Cardiac septum (tissue), 1 donor: ENCODE measurements around the gene DRG2. TPM values are rescaled to one million over a fixed set of nuclear protein-coding genes. Genes with fewer than 3 reads are reported as not detected.

ENCODE experiments used
- DNase-seq: peaks from one replicate; pipeline ENCODE4 v3.0.0-alpha.2; 2020; ENCODE audit warnings: low spot score
- intact Hi-C: fragments of 100-400 bp; cut with DNase I; formaldehyde crosslinking; loops from one replicate; pipeline ENCODE4 v1.14.0; 2022
- total RNA-seq: library from RNA; stranded (reverse); fragmentation: NEBNext Ultra II Directional; extraction: Animal tissue kit (Norgen Biotek cat#: 25700); gene quantifications from one replicate; pipeline ENCODE4 v1.2.1, GENCODE V29; 2021
- donor health status: DM: no; HTN: no; CAD: no.

Gene DRG2
- total RNA-seq, 1 donor from 2014 or later, result 17.8 TPM

DNA sequence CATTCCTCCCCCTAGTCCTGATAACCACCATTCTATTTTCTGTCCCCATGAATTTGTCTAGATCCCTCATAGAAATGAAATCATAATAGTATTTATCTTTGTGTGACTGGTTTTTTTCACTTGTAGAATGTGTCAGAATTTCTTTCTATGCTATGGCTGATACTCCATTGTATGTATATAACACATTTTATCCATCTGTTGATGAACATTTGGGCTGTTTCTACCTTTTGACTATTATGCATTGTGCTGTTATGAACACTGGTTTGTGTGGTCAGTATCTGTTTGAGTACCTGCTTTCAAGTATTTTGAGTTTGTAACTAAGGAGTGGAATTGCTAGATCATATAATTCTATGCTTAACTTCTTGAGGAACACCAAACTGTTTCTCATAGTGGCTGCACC lies 16.0 kb upstream of the DRG2 start:
- intact Hi-C loops, result no loop called here
- DNase-seq, result no peak

DNA sequence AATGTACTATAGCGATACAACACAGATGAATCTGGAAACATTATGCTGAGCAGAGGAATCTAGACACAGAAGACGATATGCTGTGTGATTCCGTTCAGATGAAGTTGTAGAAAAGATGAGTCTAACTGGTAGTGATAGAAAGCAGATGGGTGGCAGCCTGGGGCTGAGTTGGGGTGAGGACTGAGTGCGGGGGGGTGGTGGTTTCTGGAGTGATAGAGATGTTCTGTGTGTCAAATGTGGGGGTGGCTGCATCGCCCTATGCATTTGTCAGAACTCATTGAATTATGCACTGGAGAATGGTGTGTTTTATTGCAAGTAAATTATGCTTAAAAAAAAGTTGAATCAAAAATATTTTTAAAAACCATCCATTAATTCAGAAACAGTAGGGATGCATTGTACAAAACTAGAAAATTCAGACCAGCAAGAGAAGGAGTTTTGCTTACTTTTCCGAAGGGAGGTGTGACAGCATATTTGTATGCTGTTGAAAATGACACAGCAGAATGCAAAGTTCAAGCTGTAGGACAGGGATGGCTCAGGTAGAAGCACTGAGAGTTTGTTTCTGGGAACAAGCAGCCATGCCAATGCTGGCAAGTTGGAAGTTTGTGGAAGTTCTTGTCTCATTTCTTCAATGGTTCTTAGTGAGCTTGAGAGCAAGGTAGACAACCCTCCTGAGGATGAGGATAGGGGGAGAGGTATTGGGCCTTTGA lies 13.0 kb upstream of the DRG2 start:
- no peak for DNase-seq

DNA sequence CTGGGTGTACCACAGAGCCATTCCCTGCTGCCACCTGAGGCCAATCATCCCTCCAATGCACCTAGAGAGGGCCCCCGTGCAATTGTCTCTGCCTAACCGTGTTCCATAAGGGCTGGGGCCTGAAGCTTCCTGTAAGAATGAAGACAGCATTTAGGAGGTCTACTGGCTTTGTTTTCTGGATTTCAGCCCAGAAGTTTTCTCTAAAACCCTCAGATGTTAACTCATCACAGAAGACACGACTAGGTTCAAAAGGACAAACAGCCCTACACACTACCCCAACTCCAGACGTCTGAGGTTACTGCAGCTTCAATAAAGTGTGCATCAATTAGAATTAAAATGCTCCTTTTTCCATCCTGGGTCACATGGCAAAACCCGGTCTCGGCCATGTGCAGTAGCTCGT lies 10.8 kb upstream of the DRG2 start:
- DNase-seq, result no peak
- intact Hi-C loops, result no loop called here

More for the DNA sequence above, 13.0 kb upstream of the DRG2 start:
- intact Hi-C loops, result no loop called here

DNA sequence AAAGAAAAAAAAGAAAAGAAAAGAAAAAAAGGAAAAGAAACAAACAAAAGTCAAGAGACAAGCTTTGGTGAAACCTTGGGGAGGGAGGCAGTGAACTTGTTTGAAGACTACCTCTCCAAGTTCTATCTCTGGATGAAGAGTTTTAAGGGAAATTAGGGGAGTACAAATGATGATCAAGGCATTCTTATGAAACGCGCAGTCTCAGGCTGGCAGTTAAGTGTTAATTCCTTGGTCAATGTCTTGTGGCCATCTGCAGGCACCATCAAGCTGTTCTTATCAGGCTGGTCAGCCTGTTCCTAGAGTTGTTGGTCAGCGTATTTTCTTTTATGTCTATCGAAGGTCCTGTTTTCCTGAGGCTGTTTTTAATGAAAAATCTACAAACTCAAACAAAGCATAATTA lies 8.2 kb upstream of the DRG2 start:
- intact Hi-C loops, result no loop called here
- no peak for DNase-seq

DNA sequence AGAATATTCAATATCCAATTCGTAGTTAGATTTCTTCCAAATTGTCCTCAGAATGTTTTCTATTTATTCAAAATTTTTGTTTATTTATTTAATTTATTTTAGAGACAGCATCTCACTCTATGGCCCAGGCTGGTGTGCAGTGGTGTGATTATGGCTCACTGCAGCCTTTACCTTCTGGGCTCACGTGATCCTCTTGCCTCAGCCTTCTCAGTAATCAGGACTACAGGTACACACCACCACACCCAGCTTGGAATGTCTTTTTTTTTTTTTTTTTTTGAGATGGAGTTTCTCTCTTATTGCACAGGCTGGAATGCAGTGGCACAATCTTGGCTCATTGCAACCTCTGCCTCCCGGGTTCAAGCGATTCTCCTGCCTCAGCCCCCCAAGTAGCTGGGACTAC lies 3.5 kb upstream of the DRG2 start:
- intact Hi-C loops, result no loop called here
- no peak for DNase-seq

DNA sequence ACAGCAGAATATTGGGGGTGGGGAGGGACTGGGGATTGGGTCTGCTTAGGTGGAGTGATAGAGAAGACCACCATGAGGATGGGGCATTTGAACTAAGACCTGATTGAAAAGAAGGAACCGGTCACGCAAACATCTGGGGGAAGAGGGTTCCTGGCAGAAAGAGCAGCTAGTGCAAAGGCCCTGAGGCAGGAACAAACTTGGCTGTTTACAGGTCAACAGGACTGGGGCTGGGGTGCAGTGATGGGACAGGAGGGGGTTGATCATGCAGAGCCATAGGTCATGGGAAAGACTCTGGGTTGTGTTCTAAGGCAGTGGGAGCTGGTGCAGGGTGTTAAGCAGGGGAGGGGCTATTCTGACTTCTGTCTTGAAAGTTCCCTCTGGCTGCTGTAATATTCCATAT lies 1.9 kb downstream of the DRG2 start:
- intact Hi-C loops, result no loop called here
- no peak for DNase-seq

DNA sequence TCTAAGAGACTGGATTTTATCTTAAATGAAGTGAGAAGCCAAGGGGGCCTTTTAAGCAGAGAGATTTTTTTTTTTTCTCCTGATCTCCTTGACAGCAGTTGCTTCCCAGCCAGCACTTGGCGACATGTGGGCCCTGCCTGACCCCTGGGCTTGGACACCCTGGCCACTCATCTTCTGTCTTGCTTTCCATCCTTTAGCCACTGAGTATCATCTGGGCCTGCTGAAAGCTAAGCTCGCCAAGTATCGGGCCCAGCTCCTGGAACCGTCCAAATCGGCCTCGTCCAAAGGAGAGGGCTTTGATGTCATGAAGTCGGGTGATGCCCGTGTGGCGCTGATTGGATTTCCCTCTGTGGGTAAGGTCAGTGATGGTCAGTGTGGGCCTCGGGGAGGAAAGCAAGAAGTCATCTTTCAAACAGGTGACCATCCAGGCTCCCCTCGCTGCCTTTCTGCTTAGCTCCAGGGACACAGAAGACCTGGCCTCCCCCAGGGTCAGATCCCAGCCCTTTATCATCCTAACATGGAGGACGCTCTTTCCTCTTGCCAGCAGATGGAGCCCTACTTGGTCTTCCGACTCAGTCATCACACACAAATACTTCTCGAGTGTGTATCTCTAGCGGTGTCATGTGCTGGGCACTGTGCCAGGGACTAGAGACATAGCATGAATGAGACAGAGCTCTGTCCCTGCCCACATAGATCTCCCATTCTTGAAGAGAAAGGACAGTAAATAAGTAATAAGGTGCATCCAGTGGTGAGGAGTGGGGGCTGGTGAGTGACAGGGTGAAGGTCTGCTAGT lies 6.1 kb downstream of the DRG2 start:
- intact Hi-C loops, result no loop called here
- DNase-seq, result no peak

DNA sequence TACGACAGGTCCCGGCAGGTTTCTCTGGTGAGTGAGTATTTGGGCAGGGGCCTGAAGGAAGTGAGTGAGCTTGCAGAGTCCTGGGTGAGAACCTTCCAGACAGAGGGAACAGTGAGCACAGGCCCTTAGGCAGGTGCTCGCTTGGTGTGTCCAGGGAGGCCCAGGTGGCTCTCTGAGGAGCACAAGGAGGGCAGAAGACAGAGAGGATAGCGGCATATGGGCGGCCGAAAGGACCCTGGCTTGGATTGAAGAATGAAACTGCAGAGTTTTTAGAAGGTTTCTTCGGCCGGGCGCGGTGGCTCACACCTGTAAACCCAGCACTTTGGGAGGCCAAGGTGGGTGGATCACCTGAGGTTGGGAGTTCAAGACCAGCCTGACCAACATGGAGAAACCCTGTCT lies 6.7 kb downstream of the DRG2 start:
- intact Hi-C loops, result no loop called here
- DNase-seq, result no peak

DNA sequence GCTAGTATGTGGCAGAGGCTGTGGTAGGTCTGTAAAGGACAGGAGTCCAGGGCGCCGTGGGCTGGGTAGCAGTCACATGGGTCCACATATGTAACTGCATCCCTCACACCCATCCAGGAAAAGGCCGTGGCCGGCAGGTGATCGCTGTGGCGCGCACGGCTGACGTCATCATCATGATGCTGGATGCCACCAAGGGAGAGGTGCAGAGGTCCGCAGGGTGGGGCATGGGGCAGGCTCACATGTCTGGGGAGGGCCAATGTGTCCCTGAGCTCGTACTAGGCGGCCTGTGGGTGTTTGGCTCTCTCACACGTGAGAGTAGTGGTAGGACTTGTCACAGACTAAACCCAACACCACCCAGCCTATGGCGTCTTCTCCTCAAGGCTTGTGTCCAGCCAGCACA lies 11.8 kb downstream of the DRG2 start:
- no peak for DNase-seq
- intact Hi-C loops, result no loop called here

DNA sequence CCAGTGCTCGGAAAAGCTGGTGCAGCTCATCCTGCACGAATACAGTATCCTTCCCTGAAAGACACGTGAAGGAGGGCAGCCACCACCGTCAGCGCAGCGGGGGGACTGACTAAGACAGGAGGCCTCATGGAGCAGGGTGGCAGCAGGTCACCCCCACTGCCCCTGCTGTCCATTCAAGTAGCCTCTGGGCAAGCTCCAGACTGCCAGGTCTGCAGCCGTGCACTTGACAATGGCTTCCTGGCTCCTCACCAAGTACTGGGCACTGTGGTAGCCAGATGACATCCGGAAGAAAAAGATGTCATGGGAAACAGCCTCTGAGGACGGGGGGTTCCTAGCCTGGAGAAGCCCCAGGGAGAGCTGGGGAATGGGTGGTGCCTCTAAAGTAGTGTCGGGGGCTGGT lies 12.9 kb downstream of the DRG2 start:
- DNase-seq, result no peak
- intact Hi-C loops, result no loop called here

DNA sequence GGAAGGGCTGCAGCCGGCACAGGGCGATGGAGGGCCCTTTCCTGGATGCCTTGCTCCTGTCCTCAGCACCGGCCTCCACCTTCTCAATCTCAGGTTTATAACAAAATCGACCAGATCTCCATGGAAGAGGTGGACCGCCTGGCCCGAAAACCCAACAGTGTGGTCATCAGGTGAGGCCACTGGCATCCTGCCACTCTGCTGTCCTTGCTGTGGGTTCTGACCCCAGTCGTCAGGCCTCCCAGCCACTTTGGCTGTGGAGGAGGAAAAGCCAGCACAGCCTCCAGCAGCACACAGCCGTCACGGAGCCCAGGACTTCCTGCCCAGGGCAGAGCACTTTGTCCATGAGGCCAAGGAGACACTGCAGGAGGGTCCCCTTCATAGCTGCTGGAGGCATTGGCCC lies 14.1 kb downstream of the DRG2 start:
- DNase-seq, result no peak
- intact Hi-C loops, result no loop called here

DNA sequence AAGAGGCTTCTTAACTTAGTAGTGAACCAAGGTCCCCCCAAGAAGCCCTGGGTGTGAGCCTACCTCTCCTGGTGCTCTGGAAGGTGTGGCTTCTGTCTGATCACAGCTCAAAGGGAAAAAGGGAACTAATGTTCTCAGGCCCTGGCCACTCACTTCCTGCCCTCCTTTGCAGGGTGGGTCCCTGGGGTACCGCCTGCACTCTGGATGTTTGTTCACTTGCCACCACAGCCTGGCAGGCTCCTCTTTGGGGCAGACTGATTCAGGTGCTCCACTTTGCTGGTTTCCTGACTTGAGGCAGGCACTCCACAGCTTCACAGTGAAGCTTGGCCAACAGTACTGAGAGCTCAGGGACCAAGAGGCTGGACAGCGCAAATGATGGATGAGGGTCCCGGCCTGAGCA lies 14.9 kb downstream of the DRG2 start:
- intact Hi-C loops, result no loop called here

DNA sequence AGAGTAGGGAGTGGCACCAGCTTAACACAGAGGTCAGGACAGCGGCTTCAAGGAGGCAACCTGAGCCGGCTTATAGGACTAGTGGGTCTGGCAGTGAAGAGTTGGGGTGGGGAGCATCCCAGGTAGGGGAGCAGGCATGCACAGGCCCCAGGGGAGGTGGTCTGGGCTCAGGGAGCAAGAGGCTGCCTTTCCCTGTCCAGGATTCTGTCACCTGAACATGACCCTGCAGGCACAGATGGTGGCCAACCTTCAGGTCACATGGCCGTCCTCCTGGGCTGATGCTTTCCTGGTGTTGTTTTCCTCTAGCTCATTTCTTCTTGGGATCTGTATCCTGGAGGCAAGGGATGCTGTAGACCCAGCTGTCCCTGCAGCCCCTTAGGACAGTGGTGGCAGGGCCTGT lies 17.3 kb downstream of the DRG2 start:
- intact Hi-C loops, result no loop called here
- no peak for DNase-seq

More for the DNA sequence above, 14.9 kb downstream of the DRG2 start:
- no peak for DNase-seq

DNA sequence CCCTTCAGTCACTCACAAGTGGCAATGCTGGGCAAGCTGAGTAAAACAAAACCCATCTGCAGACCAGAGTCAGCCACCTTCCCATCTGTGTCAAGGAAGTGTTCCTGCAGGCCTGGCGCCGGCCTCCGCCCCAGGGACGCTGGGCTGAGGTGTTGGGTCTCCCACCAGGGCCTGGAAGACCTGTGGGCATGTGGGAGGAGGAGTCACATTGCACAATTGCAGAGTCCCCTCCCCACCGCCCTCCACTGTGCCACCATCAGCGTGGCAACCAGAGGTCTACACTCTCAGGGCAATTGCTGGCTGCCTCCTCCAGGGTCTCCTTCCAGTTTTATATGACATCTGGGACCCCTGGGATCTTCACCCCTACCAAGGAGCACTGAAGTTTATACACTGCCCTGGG lies 17.8 kb downstream of the DRG2 start:
- no peak for DNase-seq
- intact Hi-C loops, result no loop called here

DNA sequence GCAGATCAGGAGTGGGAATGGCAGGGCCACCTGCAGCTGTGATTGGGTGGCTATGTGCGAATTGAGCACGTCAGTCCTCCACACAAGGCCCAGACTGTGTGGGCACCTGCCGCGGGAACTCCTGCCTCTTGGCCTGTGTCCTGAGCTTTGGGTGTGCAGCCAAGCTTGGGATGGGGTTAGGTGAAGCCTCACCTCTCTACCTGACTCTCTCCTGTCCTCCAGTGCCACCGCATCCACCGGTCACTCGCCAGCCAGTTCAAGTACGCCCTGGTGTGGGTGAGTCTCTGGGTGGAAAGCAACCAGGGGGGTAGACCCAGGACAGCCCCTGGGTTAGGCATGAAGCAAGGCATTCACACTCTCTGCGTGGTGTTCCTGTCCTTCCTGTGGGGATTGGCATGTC lies 18.5 kb downstream of the DRG2 start:
- no peak for DNase-seq
- intact Hi-C loops, result no loop called here

DNA sequence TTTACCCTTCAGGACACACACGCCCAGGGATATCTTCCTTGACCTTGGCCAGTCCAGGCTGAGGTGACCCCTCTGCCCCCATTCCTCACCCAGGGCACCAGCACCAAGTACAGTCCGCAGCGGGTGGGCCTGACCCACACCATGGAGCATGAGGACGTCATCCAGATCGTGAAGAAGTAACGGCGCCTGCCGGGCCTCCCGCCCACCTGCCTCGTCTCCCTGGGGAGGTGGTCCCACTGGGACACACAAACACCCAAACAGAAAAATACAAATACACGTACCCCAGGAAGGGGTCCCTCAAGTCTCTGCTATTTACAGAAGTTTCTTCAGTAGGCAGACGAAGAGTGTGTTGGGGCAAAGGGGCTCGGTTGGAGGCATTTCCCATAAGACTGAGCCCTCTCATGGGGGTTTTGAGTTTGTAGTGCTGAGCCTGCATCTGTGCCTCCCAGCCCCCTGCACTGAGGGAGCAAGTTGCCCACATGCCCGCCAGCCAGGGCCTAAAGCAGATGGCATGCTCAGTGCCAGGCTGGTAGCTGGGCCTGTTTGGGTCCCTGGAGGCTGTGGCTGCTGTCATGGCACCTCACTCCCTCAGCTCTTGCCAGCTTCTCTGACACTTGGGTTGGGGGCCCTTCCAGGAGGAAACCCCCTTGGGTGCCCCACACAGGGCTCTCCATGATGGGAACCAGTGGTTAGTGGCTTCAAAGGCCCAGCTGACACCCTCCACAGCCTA lies 19.5 kb downstream of the DRG2 start:
- DNase-seq, result no peak
- intact Hi-C loops, result no loop called here

DNA sequence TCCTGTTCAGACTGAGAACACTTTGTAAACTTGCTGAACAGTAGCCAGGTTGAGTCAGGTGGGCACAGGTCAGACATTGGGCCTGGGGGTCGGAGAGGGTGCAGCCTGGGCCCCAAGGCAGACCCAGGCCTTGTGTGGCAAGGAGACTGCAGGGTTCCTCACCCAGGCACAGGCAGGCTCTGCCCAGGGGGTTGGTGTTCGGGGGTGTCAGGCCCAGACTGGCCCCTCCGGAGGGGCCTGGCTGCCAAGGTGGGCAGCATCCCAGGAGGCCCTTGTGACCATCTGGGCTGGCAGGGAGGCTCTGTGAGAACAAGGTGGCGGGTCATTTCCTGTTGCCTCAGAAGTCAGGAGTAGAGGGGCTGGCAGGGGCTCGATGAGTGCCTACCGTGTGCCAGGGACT lies 20.2 kb downstream of the DRG2 start:
- no peak for DNase-seq

DNA sequence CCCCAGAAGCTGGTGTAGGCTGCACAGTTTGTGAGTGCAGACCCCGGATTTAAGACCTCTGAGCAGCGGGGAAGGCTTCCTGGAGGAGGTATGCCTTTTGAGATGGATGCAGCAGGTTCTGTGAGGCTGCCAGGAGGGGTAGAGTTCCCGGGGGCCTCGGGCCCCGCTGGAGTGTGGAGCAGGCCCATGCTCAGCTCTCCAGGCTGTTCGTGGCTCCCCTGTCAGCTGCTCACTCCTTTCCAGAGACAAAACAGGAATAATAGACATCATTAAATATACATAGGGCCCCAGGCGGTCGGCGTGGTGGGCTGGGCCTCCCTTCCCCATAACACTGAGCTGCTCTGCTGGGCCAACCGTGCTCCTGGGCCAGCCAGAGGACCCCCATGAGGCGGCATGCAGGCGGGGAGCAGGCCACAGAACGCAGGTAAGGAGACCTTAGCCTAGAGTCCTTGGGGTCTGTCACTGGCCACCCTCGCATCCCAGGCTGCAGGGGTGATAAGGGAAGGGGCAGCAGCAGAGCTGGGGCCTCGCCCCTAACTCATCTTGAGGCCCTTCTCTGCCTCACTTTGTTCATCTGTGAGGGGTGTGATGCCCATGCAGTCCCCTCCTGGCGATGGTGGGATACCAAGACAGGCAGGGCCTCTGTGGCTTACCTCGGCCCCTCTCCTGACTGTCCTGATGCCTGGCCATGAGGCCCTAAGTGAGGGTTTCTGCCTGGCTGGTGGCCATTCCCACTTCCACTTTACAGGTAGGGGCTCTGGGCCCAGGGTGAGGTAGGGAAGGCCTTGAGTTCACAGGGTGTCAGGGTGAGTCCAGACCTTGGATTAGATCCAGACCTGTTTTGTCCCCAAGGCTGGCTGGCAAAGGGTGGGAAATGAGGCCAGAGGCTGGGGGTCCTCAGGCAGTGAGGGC lies 20.9 kb downstream of the DRG2 start, which contains the start of gene MYO15A:
Gene MYO15A (plus strand): TSS at position 356 of the 912 bp plus-strand sequence. CDS start 10,045 bp downstream, outside the sequence.
- intact Hi-C loops, result no loop called here
- no peak for DNase-seq

More for the DNA sequence above, 20.2 kb downstream of the DRG2 start:
- intact Hi-C loops, result no loop called here

DNA sequence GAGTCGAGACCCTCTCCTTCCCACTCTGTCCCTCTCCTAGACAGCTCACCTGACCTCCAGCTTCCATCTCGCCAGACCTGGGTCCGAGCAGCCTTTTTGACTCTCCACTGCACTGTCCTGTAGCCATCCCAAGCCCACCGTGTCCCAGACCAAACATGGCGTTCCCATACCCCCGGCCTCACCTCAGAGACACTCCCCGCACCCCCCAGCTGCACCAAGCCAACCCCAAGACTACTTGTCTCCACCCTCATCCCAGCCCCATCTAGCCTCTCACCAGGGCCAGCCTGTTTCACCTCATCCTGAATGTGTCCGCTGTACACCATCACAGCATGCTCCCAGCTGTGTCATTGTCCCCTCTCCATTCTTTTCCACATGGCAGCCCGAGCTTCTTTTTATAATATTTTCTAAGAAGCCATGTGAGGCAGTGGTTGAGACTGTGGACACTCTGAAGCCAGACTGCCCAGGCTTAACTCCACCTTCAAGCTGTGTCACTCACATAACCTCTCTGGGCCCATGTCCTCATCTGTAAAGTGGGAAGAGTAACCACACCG lies 22.3 kb downstream of the DRG2 start:
- intact Hi-C loops, result no loop called here
- DNase-seq, result no peak
